ENCODE data around the gene HPN. TPM values are rescaled to one million over a fixed set of nuclear protein-coding genes. Genes with fewer than 3 reads are reported as not detected.

Gene HPN
- total and polyA plus RNA-seq, 2 of the 13 experiments (the other 11 are each of a cell fraction or from before 2014, with no cell fraction given), result 46.7 to 261 TPM

DNA sequence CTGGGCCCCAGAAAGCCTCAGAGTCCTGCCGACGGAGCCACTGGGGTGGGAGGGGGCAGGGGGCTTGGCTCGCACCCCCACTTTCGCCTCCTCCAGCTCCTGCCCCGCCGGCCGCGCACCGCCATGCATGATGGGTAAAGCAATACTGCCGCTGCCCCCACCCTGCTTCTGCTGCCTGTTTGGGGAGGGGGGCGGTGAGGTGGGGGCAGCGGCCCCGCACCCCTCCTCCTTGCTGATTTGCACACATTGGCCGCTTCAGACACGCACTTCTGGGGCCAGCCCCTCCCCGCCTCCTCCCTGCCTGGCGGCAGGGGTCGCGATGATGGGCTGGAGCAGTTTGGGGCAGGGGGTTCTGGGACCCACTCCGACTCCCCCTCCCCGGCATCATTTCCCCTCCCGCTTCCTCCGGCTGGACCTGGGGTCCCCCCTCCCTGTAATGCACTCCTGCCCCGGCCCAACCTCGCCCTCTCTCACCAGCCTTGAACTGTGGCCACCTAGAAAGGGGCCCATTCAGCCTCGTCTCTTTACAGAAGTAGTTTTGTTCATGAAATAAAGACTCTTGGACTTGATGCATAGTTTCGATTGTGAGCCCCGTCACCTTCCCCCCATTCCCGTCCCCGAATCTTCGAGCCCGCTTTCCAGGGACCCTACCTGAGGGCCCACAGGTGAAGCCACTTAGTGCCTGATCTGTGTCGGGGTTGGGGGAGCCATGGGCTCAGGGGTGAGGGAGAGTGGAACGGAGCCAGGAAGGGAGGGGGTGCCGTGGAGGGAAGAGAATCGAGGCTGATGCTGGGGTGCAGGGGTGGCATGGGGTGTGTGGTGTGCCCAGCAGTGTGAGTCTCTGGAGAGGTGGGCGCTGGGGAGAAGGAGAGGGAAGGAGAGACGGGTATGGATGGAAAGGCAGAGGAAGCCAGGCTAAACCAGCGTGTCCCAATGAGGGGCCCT is 1.4 kb upstream of the HPN start (continued):
- TF ChIP-seq KDM5B (CRISPR knock-in tag; IDR thresholded peaks at IDR 0.05; ENCODE audit: borderline replicate concordance), result no peak
- no peak for TF ChIP-seq REL (CRISPR knock-in tag; conservative IDR thresholded peaks at IDR 0.05)
- peak in 1 of 2 experiments; percentile 82; a peak in 3 of 4 replicates for TF ChIP-seq EP300 (IDR thresholded peaks at IDR 0.05; ENCODE audit: low read depth in 2 of 2, low read length in 2 of 2)
- TF ChIP-seq EP300 (CRISPR knock-in tag; IDR thresholded peaks at IDR 0.05; ENCODE audit: borderline replicate concordance), result no peak; the same call in 1 of the 2 replicates
- no peak for TF ChIP-seq ZNF205 (CRISPR knock-in tag; IDR thresholded peaks at IDR 0.05)
- no peak; the same call in 1 of the 2 replicates for TF ChIP-seq SNAPC2 (CRISPR knock-in tag; IDR thresholded peaks at IDR 0.05)
- TF ChIP-seq, protein P1, sequence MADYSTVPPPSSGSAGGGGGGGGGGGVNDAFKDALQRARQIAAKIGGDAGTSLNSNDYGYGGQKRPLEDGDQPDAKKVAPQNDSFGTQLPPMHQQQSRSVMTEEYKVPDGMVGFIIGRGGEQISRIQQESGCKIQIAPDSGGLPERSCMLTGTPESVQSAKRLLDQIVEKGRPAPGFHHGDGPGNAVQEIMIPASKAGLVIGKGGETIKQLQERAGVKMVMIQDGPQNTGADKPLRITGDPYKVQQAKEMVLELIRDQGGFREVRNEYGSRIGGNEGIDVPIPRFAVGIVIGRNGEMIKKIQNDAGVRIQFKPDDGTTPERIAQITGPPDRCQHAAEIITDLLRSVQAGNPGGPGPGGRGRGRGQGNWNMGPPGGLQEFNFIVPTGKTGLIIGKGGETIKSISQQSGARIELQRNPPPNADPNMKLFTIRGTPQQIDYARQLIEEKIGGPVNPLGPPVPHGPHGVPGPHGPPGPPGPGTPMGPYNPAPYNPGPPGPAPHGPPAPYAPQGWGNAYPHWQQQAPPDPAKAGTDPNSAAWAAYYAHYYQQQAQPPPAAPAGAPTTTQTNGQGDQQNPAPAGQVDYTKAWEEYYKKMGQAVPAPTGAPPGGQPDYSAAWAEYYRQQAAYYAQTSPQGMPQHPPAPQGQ (CRISPR knock-in tag; IDR thresholded peaks at IDR 0.05; ENCODE audit: borderline replicate concordance), result no peak
- no peak for TF ChIP-seq ZBTB1 (CRISPR knock-in tag; IDR thresholded peaks at IDR 0.05; ENCODE audit: borderline replicate concordance)
- TF ChIP-seq, protein P2, sequence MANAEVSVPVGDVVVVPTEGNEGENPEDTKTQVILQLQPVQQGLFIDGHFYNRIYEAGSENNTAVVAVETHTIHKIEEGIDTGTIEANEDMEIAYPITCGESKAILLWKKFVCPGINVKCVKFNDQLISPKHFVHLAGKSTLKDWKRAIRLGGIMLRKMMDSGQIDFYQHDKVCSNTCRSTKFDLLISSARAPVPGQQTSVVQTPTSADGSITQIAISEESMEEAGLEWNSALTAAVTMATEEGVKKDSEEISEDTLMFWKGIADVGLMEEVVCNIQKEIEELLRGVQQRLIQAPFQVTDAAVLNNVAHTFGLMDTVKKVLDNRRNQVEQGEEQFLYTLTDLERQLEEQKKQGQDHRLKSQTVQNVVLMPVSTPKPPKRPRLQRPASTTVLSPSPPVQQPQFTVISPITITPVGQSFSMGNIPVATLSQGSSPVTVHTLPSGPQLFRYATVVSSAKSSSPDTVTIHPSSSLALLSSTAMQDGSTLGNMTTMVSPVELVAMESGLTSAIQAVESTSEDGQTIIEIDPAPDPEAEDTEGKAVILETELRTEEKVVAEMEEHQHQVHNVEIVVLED (CRISPR knock-in tag; IDR thresholded peaks at IDR 0.05; ENCODE audit: borderline replicate concordance), result no peak
- TF ChIP-seq ERF (CRISPR knock-in tag; IDR thresholded peaks at IDR 0.05), result no peak
- peak; percentile 45; the same call in 1 of the 2 replicates for TF ChIP-seq ZC3H13 (CRISPR knock-in tag; IDR thresholded peaks at IDR 0.05)
- TF ChIP-seq, protein P3, sequence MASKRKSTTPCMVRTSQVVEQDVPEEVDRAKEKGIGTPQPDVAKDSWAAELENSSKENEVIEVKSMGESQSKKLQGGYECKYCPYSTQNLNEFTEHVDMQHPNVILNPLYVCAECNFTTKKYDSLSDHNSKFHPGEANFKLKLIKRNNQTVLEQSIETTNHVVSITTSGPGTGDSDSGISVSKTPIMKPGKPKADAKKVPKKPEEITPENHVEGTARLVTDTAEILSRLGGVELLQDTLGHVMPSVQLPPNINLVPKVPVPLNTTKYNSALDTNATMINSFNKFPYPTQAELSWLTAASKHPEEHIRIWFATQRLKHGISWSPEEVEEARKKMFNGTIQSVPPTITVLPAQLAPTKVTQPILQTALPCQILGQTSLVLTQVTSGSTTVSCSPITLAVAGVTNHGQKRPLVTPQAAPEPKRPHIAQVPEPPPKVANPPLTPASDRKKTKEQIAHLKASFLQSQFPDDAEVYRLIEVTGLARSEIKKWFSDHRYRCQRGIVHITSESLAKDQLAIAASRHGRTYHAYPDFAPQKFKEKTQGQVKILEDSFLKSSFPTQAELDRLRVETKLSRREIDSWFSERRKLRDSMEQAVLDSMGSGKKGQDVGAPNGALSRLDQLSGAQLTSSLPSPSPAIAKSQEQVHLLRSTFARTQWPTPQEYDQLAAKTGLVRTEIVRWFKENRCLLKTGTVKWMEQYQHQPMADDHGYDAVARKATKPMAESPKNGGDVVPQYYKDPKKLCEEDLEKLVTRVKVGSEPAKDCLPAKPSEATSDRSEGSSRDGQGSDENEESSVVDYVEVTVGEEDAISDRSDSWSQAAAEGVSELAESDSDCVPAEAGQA (IDR thresholded peaks at IDR 0.05; ENCODE audit: low read depth), result no peak
- TF ChIP-seq, protein P3 (CRISPR knock-in tag; IDR thresholded peaks at IDR 0.05; ENCODE audit: borderline replicate concordance), result no peak
- no peak for TF ChIP-seq ATF7 (IDR thresholded peaks at IDR 0.05)
- TF ChIP-seq ATF7 (CRISPR knock-in tag; IDR thresholded peaks at IDR 0.05), result no peak
- TF ChIP-seq SMAD9 (CRISPR knock-in tag; IDR thresholded peaks at IDR 0.05), result no peak
- TF ChIP-seq ZFP37 (CRISPR knock-in tag; IDR thresholded peaks at IDR 0.05; ENCODE audit: borderline replicate concordance), result no peak
- TF ChIP-seq, protein P4, sequence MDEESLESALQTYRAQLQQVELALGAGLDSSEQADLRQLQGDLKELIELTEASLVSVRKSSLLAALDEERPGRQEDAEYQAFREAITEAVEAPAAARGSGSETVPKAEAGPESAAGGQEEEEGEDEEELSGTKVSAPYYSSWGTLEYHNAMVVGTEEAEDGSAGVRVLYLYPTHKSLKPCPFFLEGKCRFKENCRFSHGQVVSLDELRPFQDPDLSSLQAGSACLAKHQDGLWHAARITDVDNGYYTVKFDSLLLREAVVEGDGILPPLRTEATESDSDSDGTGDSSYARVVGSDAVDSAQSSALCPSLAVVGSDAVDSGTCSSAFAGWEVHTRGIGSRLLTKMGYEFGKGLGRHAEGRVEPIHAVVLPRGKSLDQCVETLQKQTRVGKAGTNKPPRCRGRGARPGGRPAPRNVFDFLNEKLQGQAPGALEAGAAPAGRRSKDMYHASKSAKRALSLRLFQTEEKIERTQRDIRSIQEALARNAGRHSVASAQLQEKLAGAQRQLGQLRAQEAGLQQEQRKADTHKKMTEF (CRISPR knock-in tag; IDR thresholded peaks at IDR 0.05), result no peak
